Vagina (tissue), 2 donors: Measurements from ENCODE around the gene GDAP2. TPM values are rescaled to one million over a fixed set of nuclear protein-coding genes. Genes with fewer than 3 reads are reported as not detected.

Source experiments
- DNase-seq, 2 donors: peaks; one replicate each; pipeline ENCODE4 v3.0.0-alpha.2; 2017; ENCODE audit errors: extremely low spot score in 2 of 2
- H3K27ac ChIP-seq: fragments of 200-600 bp; sonication (generic); one replicate; pipeline ENCODE4 v1.5.1; 2019
- H3K27me3 ChIP-seq: fragments of 200-600 bp; sonication (generic); one replicate; pipeline ENCODE4 v1.5.1; 2019
- H3K36me3 ChIP-seq, 2 donors: fragments of 200-600 bp; sonication (generic); one replicate each; pipeline ENCODE4 v1.5.1; 2017 to 2019
- H3K4me1 ChIP-seq: fragments of 200-600 bp; sonication (generic); one replicate; pipeline ENCODE4 v1.5.1; 2019
- H3K4me3 ChIP-seq, 2 donors: fragments of 200-600 bp; sonication (generic); 1 replicate in 1 of 2; 2 replicates in 1 of 2; pipeline ENCODE4 v1.5.1; 2016 to 2019
- H3K9me3 ChIP-seq: fragments of 200-600 bp; sonication (generic); one replicate; pipeline ENCODE4 v1.5.1; 2019
- POLR2A ChIP-seq, 2 donors: fragments of 450-650 bp; IDR thresholded peaks; one replicate each; pipeline ENCODE4 v1.6.1; 2017; ENCODE audit warnings: antibody characterized with exemption in 2 of 2, mild to moderate bottlenecking in 2 of 2, moderate library complexity in 2 of 2
- POLR2AphosphoS5 ChIP-seq, 2 donors: sonication (generic); formaldehyde crosslinking; IDR thresholded peaks; one replicate each; pipeline ENCODE4 v1.9.0; 2017; ENCODE audit warnings: antibody characterized with exemption in 2 of 2, mild to moderate bottlenecking in 2 of 2, low read depth in 1 of 2; ENCODE audit not compliant: insufficient read depth in 1 of 2
- intact Hi-C: fragments of 100-400 bp; cut with DNase I; formaldehyde crosslinking; loops from one replicate; pipeline ENCODE4 v1.15.1; 2023
- total RNA-seq: library from RNA; depleted of rRNA; stranded (reverse); fragments of >200 nt; gene quantifications from one replicate; pipeline ENCODE4 v1.2.3, GENCODE V29; 2016
- TF ChIP-seq, protein P1 (sequence below), 3 experiments: fragments of 450-650 bp in 2 of 3; fragments of 200-600 bp in 1 of 3; sonication (generic) in 1 of 3; IDR thresholded peaks; one replicate each; pipeline ENCODE4 v1.5.1; 2017 to 2019; ENCODE audit warnings: antibody characterized with exemption in 3 of 3, mild to moderate bottlenecking in 2 of 3, moderate library complexity in 2 of 3

Gene GDAP2, protein sequence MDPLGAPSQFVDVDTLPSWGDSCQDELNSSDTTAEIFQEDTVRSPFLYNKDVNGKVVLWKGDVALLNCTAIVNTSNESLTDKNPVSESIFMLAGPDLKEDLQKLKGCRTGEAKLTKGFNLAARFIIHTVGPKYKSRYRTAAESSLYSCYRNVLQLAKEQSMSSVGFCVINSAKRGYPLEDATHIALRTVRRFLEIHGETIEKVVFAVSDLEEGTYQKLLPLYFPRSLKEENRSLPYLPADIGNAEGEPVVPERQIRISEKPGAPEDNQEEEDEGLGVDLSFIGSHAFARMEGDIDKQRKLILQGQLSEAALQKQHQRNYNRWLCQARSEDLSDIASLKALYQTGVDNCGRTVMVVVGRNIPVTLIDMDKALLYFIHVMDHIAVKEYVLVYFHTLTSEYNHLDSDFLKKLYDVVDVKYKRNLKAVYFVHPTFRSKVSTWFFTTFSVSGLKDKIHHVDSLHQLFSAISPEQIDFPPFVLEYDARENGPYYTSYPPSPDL
- 24.1 TPM for total RNA-seq

DNA sequence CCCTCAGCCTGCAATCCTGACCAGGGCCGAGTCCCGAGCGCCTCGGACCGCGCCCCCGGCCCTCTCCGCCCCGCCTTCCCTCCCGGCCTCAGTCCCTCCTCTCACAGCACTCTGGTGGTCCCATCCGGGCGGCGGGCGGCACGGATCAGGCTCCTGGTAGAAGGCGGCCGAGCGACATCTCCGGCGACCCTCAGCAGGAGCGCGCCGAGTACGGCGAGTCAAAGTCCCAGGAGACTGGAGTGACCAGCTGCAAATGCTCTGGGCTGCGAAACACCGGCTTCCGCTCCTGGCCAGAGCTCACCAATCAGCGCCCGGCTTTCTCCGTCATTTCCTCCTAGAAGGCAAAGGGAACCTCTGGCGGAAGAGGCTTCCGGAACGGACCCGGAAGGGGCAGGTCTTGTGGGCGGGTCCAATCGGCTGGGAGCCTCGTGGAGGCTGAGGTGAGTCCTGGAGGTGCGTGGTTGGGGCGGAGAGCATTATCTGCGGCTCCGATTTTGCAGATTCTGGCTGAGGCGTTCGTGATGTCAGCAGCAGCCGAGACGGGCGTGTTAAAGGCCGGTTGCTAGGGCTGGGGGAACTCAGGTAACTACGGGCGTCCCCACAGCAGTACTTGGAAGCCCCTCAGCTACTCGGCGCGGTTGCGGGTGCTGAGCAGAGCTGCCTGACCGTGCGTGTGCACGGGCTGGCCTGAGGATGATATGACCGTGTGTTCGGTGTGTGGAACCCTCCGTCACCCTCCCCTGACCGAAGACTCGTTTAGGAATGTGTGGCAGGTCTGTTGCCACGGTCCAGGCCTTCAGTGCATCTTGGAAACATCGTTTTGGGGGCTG, at the start of gene GDAP2, which contains the start of gene WDR3:
Gene GDAP2 (minus strand): TSS at position 279 of the 830 bp plus-strand sequence. CDS start 9,264 bp downstream, outside the sequence.
Gene WDR3 (plus strand): TSS at position 397 of the 830 bp plus-strand sequence. CDS start 3,581 bp downstream, outside the sequence.
- peaks cover 44% of the 10 kb centered on the region for H3K4me1 ChIP-seq
- H3K27ac ChIP-seq = peak within 1 kb of the TSS; percentile 74
- TF ChIP-seq POLR2A (IDR thresholded peaks at IDR 0.05) = peak in 1 of 2 donors; percentile 21
- peak; percentile 86 to 90 for TF ChIP-seq POLR2AphosphoS5 (IDR thresholded peaks at IDR 0.05; ENCODE audit: insufficient read depth in 1 of 2, low read depth in 1 of 2)
- TF ChIP-seq, protein P1, sequence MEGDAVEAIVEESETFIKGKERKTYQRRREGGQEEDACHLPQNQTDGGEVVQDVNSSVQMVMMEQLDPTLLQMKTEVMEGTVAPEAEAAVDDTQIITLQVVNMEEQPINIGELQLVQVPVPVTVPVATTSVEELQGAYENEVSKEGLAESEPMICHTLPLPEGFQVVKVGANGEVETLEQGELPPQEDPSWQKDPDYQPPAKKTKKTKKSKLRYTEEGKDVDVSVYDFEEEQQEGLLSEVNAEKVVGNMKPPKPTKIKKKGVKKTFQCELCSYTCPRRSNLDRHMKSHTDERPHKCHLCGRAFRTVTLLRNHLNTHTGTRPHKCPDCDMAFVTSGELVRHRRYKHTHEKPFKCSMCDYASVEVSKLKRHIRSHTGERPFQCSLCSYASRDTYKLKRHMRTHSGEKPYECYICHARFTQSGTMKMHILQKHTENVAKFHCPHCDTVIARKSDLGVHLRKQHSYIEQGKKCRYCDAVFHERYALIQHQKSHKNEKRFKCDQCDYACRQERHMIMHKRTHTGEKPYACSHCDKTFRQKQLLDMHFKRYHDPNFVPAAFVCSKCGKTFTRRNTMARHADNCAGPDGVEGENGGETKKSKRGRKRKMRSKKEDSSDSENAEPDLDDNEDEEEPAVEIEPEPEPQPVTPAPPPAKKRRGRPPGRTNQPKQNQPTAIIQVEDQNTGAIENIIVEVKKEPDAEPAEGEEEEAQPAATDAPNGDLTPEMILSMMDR (IDR thresholded peaks at IDR 0.05) = no peak
- no peaks in the 10 kb centered on the region for H3K27me3 ChIP-seq
- peak within 1 kb of the TSS; percentile 65 to 91 for H3K4me3 ChIP-seq
- intact Hi-C loops = no loop called here
- DNase-seq = peak; percentile 96 to 98
- peaks cover 0 to 4% of the 10 kb centered on the region in 2 donors for H3K36me3 ChIP-seq
- no peaks in the 10 kb centered on the region for H3K9me3 ChIP-seq

DNA sequence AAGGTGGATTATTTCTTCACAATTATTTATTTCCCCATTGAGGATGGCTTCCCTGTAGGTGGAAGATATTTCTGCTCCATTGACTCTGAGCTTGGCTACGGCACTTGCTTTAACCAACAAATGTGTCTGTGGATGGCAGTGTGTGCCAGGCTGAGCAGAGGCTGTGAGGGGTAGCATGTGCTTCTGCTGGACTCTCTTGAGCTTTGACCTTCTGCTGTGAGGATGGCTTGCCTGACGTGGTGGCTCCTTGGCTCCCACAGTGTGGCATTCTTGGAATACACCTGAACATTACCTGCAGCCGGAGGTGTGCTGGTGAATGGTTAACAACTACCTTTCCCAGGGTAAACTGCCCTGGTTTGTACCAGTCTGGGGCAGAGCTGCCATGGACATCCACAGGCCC, 47.0 kb upstream of the GDAP2 start:
- Histone ChIP-seq H3K4me1 (no peaks in the 10 kb centered on the region), H3K9me3 (no peaks in the 10 kb centered on the region), H3K4me3 (no peak overlapping the region), H3K27ac (no peak overlapping the region), H3K36me3 (no peaks in the 10 kb centered on the region), H3K27me3 (no peaks in the 10 kb centered on the region)
- no peak for DNase-seq
- TF ChIP-seq POLR2A (IDR thresholded peaks at IDR 0.05) (no peak), POLR2AphosphoS5 (IDR thresholded peaks at IDR 0.05; ENCODE audit: insufficient read depth in 1 of 2, low read depth in 1 of 2) (no peak)
- TF ChIP-seq, protein P1 (IDR thresholded peaks at IDR 0.05) = no peak
- intact Hi-C loops = no loop called here

DNA sequence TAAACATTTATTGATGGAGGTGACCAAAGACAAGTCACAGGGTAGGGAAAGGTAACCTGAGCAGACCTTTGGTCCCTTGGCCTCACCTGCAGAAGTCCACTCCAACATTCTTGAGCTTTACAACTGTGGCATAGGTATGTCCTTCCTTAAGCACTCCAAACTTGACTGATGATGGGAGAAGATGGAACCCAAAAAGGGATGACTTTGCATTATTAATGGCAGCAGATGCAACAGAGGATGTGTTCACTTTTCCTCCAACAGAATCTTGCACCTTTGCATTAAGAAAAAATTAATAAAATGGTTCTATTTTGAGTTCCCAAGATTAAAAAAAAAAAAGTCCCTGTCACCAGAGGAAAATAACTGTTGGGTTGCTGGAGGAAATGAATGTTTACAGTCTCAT, 42.4 kb upstream of the GDAP2 start:
- intact Hi-C loops = no loop called here
- Histone ChIP-seq H3K36me3 (no peaks in the 10 kb centered on the region), H3K9me3 (no peaks in the 10 kb centered on the region), H3K27me3 (no peaks in the 10 kb centered on the region), H3K4me1 (no peaks in the 10 kb centered on the region), H3K4me3 (no peak overlapping the region), H3K27ac (no peak overlapping the region)
- TF ChIP-seq, protein P1 (IDR thresholded peaks at IDR 0.05) = no peak
- TF ChIP-seq POLR2A (IDR thresholded peaks at IDR 0.05) (no peak), POLR2AphosphoS5 (IDR thresholded peaks at IDR 0.05; ENCODE audit: insufficient read depth in 1 of 2, low read depth in 1 of 2) (no peak)
- DNase-seq = no peak

DNA sequence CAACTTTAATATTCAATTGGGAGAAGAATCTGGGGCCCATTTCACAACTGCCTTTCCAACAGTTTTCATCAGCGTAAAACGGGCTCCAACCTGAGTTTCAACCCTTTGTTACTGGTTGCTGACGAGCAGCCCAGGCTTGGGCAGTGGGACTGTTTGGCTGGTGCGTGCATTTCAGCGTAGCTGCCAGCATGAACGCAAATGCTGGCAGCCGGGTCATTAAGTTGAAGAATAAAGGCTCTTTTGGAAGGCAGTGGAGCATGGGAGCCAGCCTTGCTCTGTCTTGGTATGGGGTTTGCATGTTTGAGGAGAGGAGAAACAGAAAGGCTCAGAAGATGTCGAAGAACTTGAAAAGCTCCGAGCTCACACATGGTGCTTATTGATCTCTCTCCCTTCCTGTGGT, 40.8 kb upstream of the GDAP2 start:
- intact Hi-C loops = no loop called here
- Histone ChIP-seq H3K27ac (no peak overlapping the region), H3K4me1 (no peaks in the 10 kb centered on the region), H3K9me3 (no peaks in the 10 kb centered on the region), H3K36me3 (no peaks in the 10 kb centered on the region), H3K27me3 (no peaks in the 10 kb centered on the region), H3K4me3 (no peak overlapping the region)
- TF ChIP-seq POLR2AphosphoS5 (IDR thresholded peaks at IDR 0.05; ENCODE audit: insufficient read depth in 1 of 2, low read depth in 1 of 2) (no peak), POLR2A (IDR thresholded peaks at IDR 0.05) (no peak)
- TF ChIP-seq, protein P1 (IDR thresholded peaks at IDR 0.05) = no peak
- no peak for DNase-seq
